T-cell (primary cell): ENCODE data around the gene ACSL3. TPM values are rescaled to one million over a fixed set of nuclear protein-coding genes. Genes with fewer than 3 reads are reported as not detected.

Experiments used
- ATAC-seq, 4 experiments: fragments of 200-7000 bp in 3 of 4; fragments of 150-1000 bp in 1 of 4; cut with Tn5 transposase; replicated peaks in 1 of 4; 1 replicate in 3 of 4; 2 replicates in 1 of 4; pipeline ENCODE4 v1.10.0; 2021; ENCODE audit warnings: moderate library complexity in 3 of 4, mild to moderate bottlenecking in 2 of 4, moderate number of reproducible peaks in 1 of 4
- CTCF ChIA-PET, 2 donors: fragments of 300-600 bp; sonication (Branson Sonifier 250); formaldehyde crosslinking; loops; one replicate each; lab custom pipeline; 2022; ENCODE audit warnings: antibody characterized with exemption in 2 of 2; lab: Charles Lee
- POLR2A ChIA-PET, 2 donors: fragments of 300-600 bp; sonication (Branson Sonifier 250); formaldehyde crosslinking; loops; one replicate each; lab custom pipeline; 2022; ENCODE audit warnings: antibody characterized with exemption in 2 of 2; lab: Charles Lee
- DNase-seq, 35 experiments: peaks; one replicate each; pipeline versions ENCODE4 v3.0.0 to v3.0.0-alpha.2; 2013 to 2023
- H3K27ac ChIP-seq: one replicate; pipeline ENCODE4 v1.5.1; 2013; ENCODE audit warnings: low read length
- H3K27me3 ChIP-seq, 2 experiments: replicated peaks in 1 of 2; 1 replicate in 1 of 2; 2 replicates in 1 of 2; pipeline versions ENCODE4 v1.6.1 to v1.7.0; 2013; ENCODE audit warnings: low read length in 1 of 2, mixed read lengths in 1 of 2; ENCODE audit not compliant: control insufficient read depth in 2 of 2, insufficient read depth in 2 of 2; ENCODE audit errors: extremely low read depth in 1 of 2
- H3K36me3 ChIP-seq, 2 donors: 1 replicate in 1 of 2; 2 replicates in 1 of 2; pipeline versions ENCODE4 v1.6.1 to v1.7.0; 2013; ENCODE audit warnings: low read length in 1 of 2; ENCODE audit not compliant: control insufficient read depth in 2 of 2, insufficient read depth in 1 of 2; ENCODE audit errors: extremely low read depth in 1 of 2
- H3K4me1 ChIP-seq, 2 experiments: 1 replicate in 1 of 2; 2 replicates in 1 of 2; pipeline versions ENCODE4 v1.6.1 to v1.7.0; 2013; ENCODE audit warnings: low read length in 2 of 2, mixed read lengths in 1 of 2; ENCODE audit not compliant: insufficient read depth in 2 of 2, control insufficient read depth in 1 of 2; ENCODE audit errors: extremely low read depth in 1 of 2
- H3K4me3 ChIP-seq, 2 donors: 1 replicate in 1 of 2; 2 replicates in 1 of 2; pipeline versions ENCODE4 v1.5.1 to v1.7.0; 2013; ENCODE audit warnings: mild to moderate bottlenecking in 2 of 2, low read length in 1 of 2, moderate library complexity in 1 of 2; ENCODE audit not compliant: control insufficient read depth in 1 of 2; ENCODE audit errors: extremely low read depth in 1 of 2
- H3K9me3 ChIP-seq: 2 replicates; pipeline ENCODE4 v1.7.0; 2013
- H3K27ac Mint-ChIP-seq, 2 donors: one replicate each; pipeline ENCODE4 v1.8.0; 2020 to 2021; ENCODE audit warnings: mild to moderate bottlenecking in 2 of 2, mixed read lengths in 2 of 2
- H3K27me3 Mint-ChIP-seq, 2 donors: one replicate each; pipeline ENCODE4 v1.8.0; 2021 to 2022; ENCODE audit warnings: mixed read lengths in 2 of 2
- H3K36me3 Mint-ChIP-seq: one replicate; pipeline ENCODE4 v1.8.0; 2021; ENCODE audit warnings: mixed read lengths
- H3K4me1 Mint-ChIP-seq, 3 donors: one replicate each; pipeline ENCODE4 v1.8.0; 2020 to 2022; ENCODE audit warnings: mixed read lengths in 3 of 3, mild to moderate bottlenecking in 1 of 3
- H3K4me3 Mint-ChIP-seq, 3 donors: one replicate each; pipeline ENCODE4 v1.8.0; 2020 to 2022; ENCODE audit warnings: mild to moderate bottlenecking in 3 of 3, mixed read lengths in 3 of 3, moderate library complexity in 3 of 3
- H3K9me3 Mint-ChIP-seq, 3 donors: one replicate each; pipeline ENCODE4 v1.8.0; 2020 to 2022; ENCODE audit warnings: mixed read lengths in 3 of 3
- WGBS: methylation state at CpG from one replicate; pipeline ENCODE4 v1.1.5; 2013; ENCODE audit warnings: missing lambda C conversion rate; ENCODE audit not compliant: insufficient coverage; 5-methylcytosine and 5-hydroxymethylcytosine counted together
- total RNA-seq, 35 experiments: library from RNA in 6 of 35; stranded (reverse) in 6 of 35; fragments of 120-200 nt in 1 of 35; gene quantifications; one replicate each; pipeline versions ENCODE4 v1.2.1 to v1.2.4 and lab custom pipeline; 2013 to 2026

The ACSL3 gene
- total RNA-seq, 5 donors from 2014 or later (not counting 1 experiment from before 2014, with no cell fraction given) = 23.9 to 82.4 (median 26.5) TPM

DNA sequence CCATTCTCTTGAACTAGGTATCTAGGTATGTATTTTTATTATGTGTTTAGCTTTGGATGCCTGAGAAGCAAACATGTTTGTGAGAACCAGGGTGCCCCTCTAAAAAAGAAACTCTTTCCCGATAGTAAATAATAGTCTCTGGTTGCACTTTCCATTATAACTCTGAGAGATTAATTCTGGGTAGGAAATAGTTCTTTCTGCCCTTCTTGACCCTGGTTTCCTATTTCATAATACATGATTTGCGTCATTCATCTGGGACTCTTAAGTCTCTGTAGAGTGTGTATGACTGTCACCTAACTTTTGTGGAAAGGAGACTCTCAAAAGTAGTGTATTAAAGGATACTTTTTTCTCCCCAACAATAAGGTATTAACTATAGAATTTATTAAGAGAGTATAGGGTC, 31.5 kb downstream of the ACSL3 start:
- Histone ChIP-seq H3K4me1 (no peaks in the 10 kb centered on the region), H3K27me3 (no peaks in the 10 kb centered on the region), H3K27ac (no peak overlapping the region), H3K36me3 (no peaks in the 10 kb centered on the region), H3K9me3 (no peaks in the 10 kb centered on the region), H3K4me3 (no peak overlapping the region)
- Mint-ChIP-seq H3K27me3 (no peaks in the 10 kb centered on the region), H3K4me3 (no peak overlapping the region), H3K36me3 (peaks cover 19% of the 10 kb centered on the region), H3K4me1 (peaks cover 37 to 42% (median 39%) of the 10 kb centered on the region in 3 donors), H3K9me3 (no peaks in the 10 kb centered on the region), H3K27ac (no peak overlapping the region)
- ATAC-seq (no peak), DNase-seq (no peak)
- CTCF ChIA-PET = no interaction called here
- POLR2A ChIA-PET = no interaction called here
- WGBS = no CpG with 5 or more reads among the region's 2 CpGs

DNA sequence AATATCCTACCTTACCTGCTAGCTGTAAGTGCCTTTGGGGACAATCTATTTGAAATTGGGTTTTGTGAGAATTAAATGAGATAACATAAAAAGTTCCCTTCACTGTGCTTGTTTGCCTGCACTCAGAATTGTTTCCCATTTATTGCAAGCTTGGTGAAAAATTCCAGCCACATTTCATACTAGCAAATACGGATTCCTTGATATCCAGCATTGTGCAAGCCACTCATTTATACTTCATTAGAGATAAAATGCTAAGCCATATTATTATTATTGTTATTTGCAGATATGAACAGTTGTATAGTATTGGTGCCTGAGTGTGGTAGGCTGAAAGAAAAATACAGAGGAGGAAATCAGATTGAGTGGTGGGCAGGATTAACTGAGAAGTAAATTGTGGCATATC, 31.9 kb downstream of the ACSL3 start:
- Mint-ChIP-seq H3K27me3 (no peaks in the 10 kb centered on the region), H3K36me3 (peaks cover 19% of the 10 kb centered on the region), H3K27ac (no peak overlapping the region), H3K4me3 (no peak overlapping the region), H3K4me1 (peaks cover 35 to 40% (median 38%) of the 10 kb centered on the region in 3 donors), H3K9me3 (no peaks in the 10 kb centered on the region)
- CTCF ChIA-PET = no interaction called here
- no peak overlapping the region for H3K4me3 ChIP-seq
- DNase-seq (no peak), ATAC-seq (no peak)
- H3K27ac ChIP-seq = no peak overlapping the region
- H3K4me1 ChIP-seq = no peaks in the 10 kb centered on the region
- no peaks in the 10 kb centered on the region for H3K9me3 ChIP-seq
- POLR2A ChIA-PET = no interaction called here
- no peaks in the 10 kb centered on the region for H3K27me3 ChIP-seq
- no CpG with 5 or more reads among the region's 1 CpG for WGBS
- H3K36me3 ChIP-seq = no peaks in the 10 kb centered on the region

DNA sequence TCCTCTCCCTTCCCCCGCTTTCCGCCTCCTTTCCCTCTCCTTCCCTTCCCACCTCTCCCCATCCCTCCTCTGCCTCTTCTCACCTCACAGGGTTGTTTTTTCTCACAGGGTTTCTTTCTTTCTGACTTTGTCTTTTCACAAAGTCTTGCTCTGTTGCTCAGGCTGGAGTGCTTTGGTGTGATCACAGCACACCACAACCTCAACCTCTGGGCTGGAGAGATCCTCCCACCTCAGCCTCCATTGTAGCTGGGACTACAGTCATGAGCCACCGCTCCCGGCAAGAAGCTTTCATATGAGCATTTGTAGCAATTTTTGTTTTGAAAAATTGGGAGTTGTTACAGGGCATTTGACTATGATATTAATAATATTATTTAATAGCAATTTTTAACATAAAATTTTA, 32.9 kb downstream of the ACSL3 start:
- ChIA-PET CTCF (no interaction called here), POLR2A (interaction anchor here in 1 of 2 donors (0.7 kb wide), 2 partner anchors 9 to 46 kb away, joined by 3 to 4 read pairs; no protein-coding TSS in a partner anchor)
- Histone ChIP-seq H3K4me3 (no peak overlapping the region), H3K36me3 (no peaks in the 10 kb centered on the region), H3K9me3 (no peaks in the 10 kb centered on the region), H3K27ac (no peak overlapping the region), H3K27me3 (no peaks in the 10 kb centered on the region), H3K4me1 (no peaks in the 10 kb centered on the region)
- no peak for ATAC-seq
- Mint-ChIP-seq H3K36me3 (peaks cover 18% of the 10 kb centered on the region), H3K4me1 (peaks cover 38 to 48% (median 38%) of the 10 kb centered on the region in 3 donors), H3K27ac (no peak overlapping the region), H3K4me3 (no peak overlapping the region), H3K27me3 (no peaks in the 10 kb centered on the region), H3K9me3 (no peaks in the 10 kb centered on the region)
- DNase-seq = no peak
- no CpG with 5 or more reads among the region's 4 CpGs for WGBS

DNA sequence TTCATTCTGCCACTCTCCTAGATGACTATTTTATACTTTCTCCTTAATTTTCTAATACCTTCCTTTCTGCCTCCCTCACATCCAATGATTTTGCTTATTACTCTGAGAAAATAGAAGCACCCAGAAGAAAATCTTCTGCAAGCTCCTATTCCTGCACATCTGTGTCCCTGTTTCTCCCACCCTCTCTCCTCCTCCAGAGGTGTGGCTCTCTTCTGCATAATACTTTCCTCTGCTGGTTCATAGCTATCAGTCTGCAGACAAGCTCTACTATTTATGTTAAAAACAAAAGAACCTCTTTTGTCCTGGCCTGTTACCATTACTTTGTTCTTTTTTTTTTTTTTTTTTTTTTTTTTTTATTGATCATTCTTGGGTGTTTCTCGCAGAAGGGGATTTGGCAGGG, 34.3 kb downstream of the ACSL3 start:
- H3K4me1 ChIP-seq = no peaks in the 10 kb centered on the region
- Mint-ChIP-seq H3K36me3 (peaks cover 8% of the 10 kb centered on the region), H3K4me3 (no peak overlapping the region), H3K4me1 (peaks cover 33 to 39% (median 34%) of the 10 kb centered on the region in 3 donors), H3K9me3 (no peaks in the 10 kb centered on the region), H3K27ac (no peak overlapping the region), H3K27me3 (no peaks in the 10 kb centered on the region)
- no peaks in the 10 kb centered on the region for H3K9me3 ChIP-seq
- no peak for ATAC-seq
- no peaks in the 10 kb centered on the region for H3K36me3 ChIP-seq
- ChIA-PET CTCF (interaction anchor here (0.6 to 1.6 kb wide), 3 partner anchors 8 to 470 kb away, joined by 3 to 5 read pairs (median 4); no protein-coding TSS in a partner anchor), POLR2A (interaction anchor here in 1 of 2 donors (0.7 kb wide), 1 partner anchor 189 kb away, joined by 3 read pairs; no protein-coding TSS in a partner anchor)
- WGBS = no CpG with 5 or more reads among the region's 1 CpG
- no peak overlapping the region for H3K4me3 ChIP-seq
- H3K27me3 ChIP-seq = no peaks in the 10 kb centered on the region
- no peak for DNase-seq
- H3K27ac ChIP-seq = no peak overlapping the region

DNA sequence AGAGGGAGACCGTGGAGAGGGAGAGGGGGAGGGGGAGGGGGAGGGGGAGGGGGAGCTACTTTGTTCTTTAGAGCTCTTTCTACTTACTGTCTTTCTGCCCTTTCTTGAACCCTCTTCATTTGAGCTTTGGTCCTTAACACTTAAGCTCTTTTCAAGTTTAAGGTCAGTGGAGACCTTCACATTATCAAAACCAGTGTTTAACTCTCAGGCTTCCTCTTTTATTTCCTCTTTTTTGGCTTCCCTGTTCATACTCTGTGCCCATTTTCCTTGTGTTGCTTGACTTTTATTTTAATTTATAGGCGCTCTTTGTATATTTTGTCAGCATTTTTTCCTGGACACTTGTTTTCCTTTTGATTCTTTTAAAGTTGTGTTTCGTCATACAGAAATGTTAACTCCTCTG, 37.1 kb downstream of the ACSL3 start:
- WGBS = no CpG with 5 or more reads among the region's 3 CpGs
- H3K27me3 Mint-ChIP-seq = no peaks in the 10 kb centered on the region
- Histone ChIP-seq H3K27ac (no peak overlapping the region), H3K27me3 (no peaks in the 10 kb centered on the region), H3K36me3 (no peaks in the 10 kb centered on the region), H3K4me1 (no peaks in the 10 kb centered on the region), H3K9me3 (no peaks in the 10 kb centered on the region), H3K4me3 (no peak overlapping the region)
- H3K27ac Mint-ChIP-seq = no peak overlapping the region
- no peaks in the 10 kb centered on the region for H3K9me3 Mint-ChIP-seq
- POLR2A ChIA-PET = no interaction called here
- H3K4me3 Mint-ChIP-seq = no peak overlapping the region
- H3K4me1 Mint-ChIP-seq = peaks cover 26 to 41% (median 30%) of the 10 kb centered on the region in 3 donors
- DNase-seq (no peak), ATAC-seq (no peak)
- CTCF ChIA-PET = no interaction called here
- peaks cover 9% of the 10 kb centered on the region for H3K36me3 Mint-ChIP-seq

DNA sequence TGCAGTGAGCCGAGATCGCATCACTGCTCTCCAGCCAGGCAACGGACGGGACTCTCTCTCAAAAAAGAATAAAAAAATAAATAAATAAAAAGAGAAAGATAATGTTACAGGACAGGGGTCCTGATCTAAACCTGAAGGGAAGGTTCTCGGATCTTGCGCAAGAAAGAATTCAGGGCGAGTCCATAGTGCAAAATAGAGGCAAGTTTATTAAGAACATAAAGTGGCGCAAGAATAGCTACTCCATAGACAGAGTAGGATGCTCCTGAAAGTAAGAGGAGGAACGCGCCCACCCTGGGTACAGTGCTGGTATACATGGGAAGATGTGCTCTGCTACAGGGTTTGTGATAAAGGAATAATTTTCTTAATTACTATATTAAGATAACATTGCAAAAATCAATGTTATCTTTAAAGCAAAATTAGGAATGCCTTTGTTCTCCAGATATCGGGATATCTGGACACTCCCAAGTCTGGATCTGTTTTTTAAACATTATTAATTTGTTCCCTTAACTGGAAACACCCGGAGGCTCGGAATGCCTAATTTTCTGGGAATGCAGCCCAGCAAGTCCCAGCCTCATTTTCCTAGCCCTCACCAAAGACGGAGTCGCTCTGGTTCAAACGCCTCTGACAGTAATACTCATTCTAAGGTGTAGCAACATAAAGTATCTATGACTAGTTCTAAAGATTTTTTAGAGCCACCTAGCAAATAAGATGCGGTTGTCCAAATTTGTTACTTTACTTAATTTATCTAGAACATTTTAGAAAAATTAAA, 38.8 kb downstream of the ACSL3 start:
- Mint-ChIP-seq H3K9me3 (no peaks in the 10 kb centered on the region), H3K36me3 (peaks cover 9% of the 10 kb centered on the region), H3K4me1 (peaks cover 19 to 35% (median 25%) of the 10 kb centered on the region in 3 donors), H3K27ac (no peak overlapping the region), H3K4me3 (no peak overlapping the region), H3K27me3 (no peaks in the 10 kb centered on the region)
- no peaks in the 10 kb centered on the region for H3K27me3 ChIP-seq
- no peak overlapping the region for H3K27ac ChIP-seq
- DNase-seq (no peak), ATAC-seq (no peak)
- no peaks in the 10 kb centered on the region for H3K4me1 ChIP-seq
- POLR2A ChIA-PET = no interaction called here
- no peaks in the 10 kb centered on the region for H3K36me3 ChIP-seq
- no peak overlapping the region for H3K4me3 ChIP-seq
- WGBS = 100% methylated on average over 5 of the region's 17 CpGs
- CTCF ChIA-PET = interaction anchor here (0.6 to 1.5 kb wide), 3 partner anchors 9 to 208 kb away, joined by 3 read pairs; no protein-coding TSS in a partner anchor
- no peaks in the 10 kb centered on the region for H3K9me3 ChIP-seq
